Measurements from ENCODE around the gene SYCN. TPM values are rescaled to one million over a fixed set of nuclear protein-coding genes. Genes with fewer than 3 reads are reported as not detected.
"Not testable (repeated sequence)": the region's sequence is repeated elsewhere in the genome, so short reads cannot be mapped to it uniquely, and the experiment has no call there.

The SYCN gene
- total RNA-seq, 4 donors from 2014 or later = not detected

GRCh38 chr19:39218230-39219007, 14.4 kb upstream of the SYCN start:
- WGBS, 2 donors = 81% methylated on average over 14 to 15 of the region's 15 CpGs
- no peaks in the 10 kb centered on the region for H3K4me1 ChIP-seq
- H3K36me3 ChIP-seq = no peaks in the 10 kb centered on the region
- TF ChIP-seq POLR2A (IDR thresholded peaks at IDR 0.05) (no peak), CTCF (IDR thresholded peaks at IDR 0.05) (no peak)
- H3K4me3 ChIP-seq = no peak overlapping the region
- intact Hi-C loops (cut with DNase I) = no loop called here
- no peak for DNase-seq
- H3K27me3 ChIP-seq = peaks cover 0 to 61% (median 2%) of the 10 kb centered on the region in 4 donors
- H3K9me3 ChIP-seq = no peaks in the 10 kb centered on the region
- no peak overlapping the region for H3K27ac ChIP-seq

GRCh38 chr19:39217094-39217493, 13.0 kb upstream of the SYCN start:
- no peak for TF ChIP-seq CTCF (IDR thresholded peaks at IDR 0.05)
- TF ChIP-seq POLR2A (IDR thresholded peaks at IDR 0.05) = no peak

DNA sequence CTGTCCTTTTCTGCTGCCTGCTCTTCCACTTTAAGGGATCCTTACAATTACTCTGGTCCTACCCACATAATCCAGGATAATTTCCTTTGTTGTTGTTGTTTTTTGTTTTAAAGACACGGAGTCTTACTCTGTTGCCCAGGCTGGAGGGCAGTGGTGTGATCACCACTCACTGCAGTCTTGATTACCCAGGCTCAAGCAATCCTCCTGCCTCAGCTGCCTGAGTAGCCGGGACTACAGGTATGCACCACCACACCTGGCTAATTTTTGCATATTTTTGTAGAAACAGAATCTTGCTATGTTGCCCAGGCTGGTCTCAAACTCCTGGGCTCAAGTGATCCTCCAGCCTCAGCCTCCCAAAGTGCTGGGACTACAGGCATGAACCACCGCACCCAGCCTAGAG, 11.3 kb upstream of the SYCN start:
- H3K4me3 ChIP-seq; H3K9me3 ChIP-seq; intact Hi-C loops (cut with DNase I); DNase-seq; H3K36me3 ChIP-seq; H3K27ac ChIP-seq; H3K4me1 ChIP-seq: not testable (repeated sequence)
- 68 to 75% methylated on average over 3 of the region's 3 CpGs for WGBS, 2 donors
- peaks cover 0 to 38% (median 2%) of the 10 kb centered on the region in 4 donors for H3K27me3 ChIP-seq

More at GRCh38 chr19:39217094-39217493, 13.0 kb upstream of the SYCN start:
- Histone ChIP-seq H3K9me3 (no peaks in the 10 kb centered on the region), H3K27ac (no peak overlapping the region), H3K4me3 (no peak overlapping the region), H3K27me3 (peaks cover 0 to 53% (median 2%) of the 10 kb centered on the region in 4 donors), H3K36me3 (no peaks in the 10 kb centered on the region), H3K4me1 (no peaks in the 10 kb centered on the region)
- intact Hi-C loops (cut with DNase I) = no loop called here
- WGBS, 2 donors = 79 to 83% methylated on average over 5 of the region's 5 CpGs
- no peak for DNase-seq

GRCh38 chr19:39212375-39212742, 8.3 kb upstream of the SYCN start:
- no peak for TF ChIP-seq POLR2A (IDR thresholded peaks at IDR 0.05)
- TF ChIP-seq CTCF (IDR thresholded peaks at IDR 0.05) = peak in 1 of 6 experiments; percentile 44
- H3K36me3 ChIP-seq = no peaks in the 10 kb centered on the region
- no peak overlapping the region for H3K4me3 ChIP-seq
- H3K27me3 ChIP-seq = peaks cover 0 to 27% (median 2%) of the 10 kb centered on the region in 4 donors
- no peaks in the 10 kb centered on the region for H3K9me3 ChIP-seq
- intact Hi-C loops (cut with DNase I) = no loop called here
- no peak overlapping the region for H3K27ac ChIP-seq
- DNase-seq = no peak
- WGBS, 2 donors = 15 to 33% methylated on average over 5 to 8 of the region's 8 CpGs
- no peaks in the 10 kb centered on the region for H3K4me1 ChIP-seq

DNA sequence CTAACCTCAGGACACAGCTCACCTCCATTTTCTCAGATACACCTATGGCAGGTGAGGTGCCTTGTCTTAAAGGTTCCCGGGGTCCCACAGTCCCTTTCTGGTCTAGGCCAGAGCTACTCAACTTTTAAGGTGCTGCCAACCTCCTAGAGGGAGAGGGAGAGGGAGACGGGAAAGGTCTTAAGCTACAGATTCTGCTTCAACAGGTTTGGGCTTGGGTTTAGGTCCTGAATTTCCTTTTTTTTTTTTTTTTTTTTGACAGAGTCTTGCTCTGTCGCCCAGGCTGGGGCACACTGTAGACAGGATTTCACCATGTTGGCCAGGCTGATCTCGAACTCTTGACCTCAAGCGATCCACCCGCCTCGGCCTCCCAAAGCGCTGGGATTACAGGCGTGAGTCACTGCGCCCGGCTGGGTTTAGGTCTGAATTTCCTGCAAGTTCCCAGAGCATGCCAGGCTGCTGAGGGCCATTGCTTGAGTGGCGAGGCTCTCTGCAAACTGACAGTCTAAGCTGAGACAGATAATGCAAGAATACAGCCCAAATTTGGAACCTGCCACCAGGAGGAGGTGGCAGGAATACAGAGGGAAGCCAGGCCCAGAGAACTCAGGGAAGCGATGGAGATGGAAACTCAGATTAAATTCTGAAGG, 7.8 kb upstream of the SYCN start:
- intact Hi-C loops (cut with DNase I) = no loop called here
- no peak for TF ChIP-seq POLR2A (IDR thresholded peaks at IDR 0.05)
- no peak for TF ChIP-seq CTCF (IDR thresholded peaks at IDR 0.05)
- 53 to 63% methylated on average over 3 to 8 of the region's 13 CpGs for WGBS, 2 donors
- Histone ChIP-seq H3K4me3 (no peak overlapping the region), H3K36me3 (no peaks in the 10 kb centered on the region), H3K27me3 (peaks cover 0 to 32% (median 2%) of the 10 kb centered on the region in 4 donors), H3K27ac (no peak overlapping the region), H3K9me3 (no peaks in the 10 kb centered on the region), H3K4me1 (no peaks in the 10 kb centered on the region)
- no peak for DNase-seq
